H1 (cell line): ENCODE data around the gene SLX4IP. TPM values are rescaled to one million over a fixed set of nuclear protein-coding genes. Genes with fewer than 3 reads are reported as not detected.

Source experiments
- CTCF ChIA-PET: fragments of 300-600 bp; sonication (Branson Sonifier 250); formaldehyde crosslinking; loops from one replicate; lab custom pipeline; 2021; ENCODE audit not compliant: partially characterized antibody; lab: Charles Lee
- POLR2A ChIA-PET: fragments of 300-600 bp; sonication (Branson Sonifier 250); formaldehyde crosslinking; loops from one replicate; lab custom pipeline; 2021; ENCODE audit warnings: inconsistent platforms; ENCODE audit not compliant: partially characterized antibody; lab: Charles Lee
- DNase-seq, 2 experiments: peaks; one replicate each; pipeline versions ENCODE4 v3.0.0 to v3.0.0-alpha.2; 2010 to 2022; ENCODE audit warnings: low spot score in 2 of 2, low read depth in 1 of 2, mixed read lengths in 1 of 2
- FAIRE-seq: peaks from 2 replicates; lab custom pipeline; 2011; peaks lifted over from hg19 to GRCh38; lab: Jason Lieb, UNC
- H2AFZ ChIP-seq: 2 replicates; pipeline ENCODE4 v1.8.1; 2012; ENCODE audit warnings: low read length, inconsistent platforms
- H2AK5ac ChIP-seq: 2 replicates; pipeline ENCODE4 v1.6.1; 2013; ENCODE audit warnings: low read depth, low read length
- H2BK120ac ChIP-seq: replicated peaks from 2 replicates; pipeline ENCODE3; 2013; ENCODE audit warnings: low read depth, low read length, inconsistent platforms
- H2BK12ac ChIP-seq: 2 replicates; pipeline ENCODE4 v1.6.1; 2013; ENCODE audit warnings: low read depth, low read length
- H2BK15ac ChIP-seq: 2 replicates; pipeline ENCODE4 v1.6.1; 2013; ENCODE audit warnings: low read length
- H2BK20ac ChIP-seq: 2 replicates; pipeline ENCODE4 v1.6.1; 2013; ENCODE audit warnings: low read length
- H2BK5ac ChIP-seq: 2 replicates; pipeline ENCODE4 v1.6.1; 2013; ENCODE audit warnings: low read depth, low read length
- H3K14ac ChIP-seq: 2 replicates; pipeline ENCODE4 v1.6.1; 2013; ENCODE audit warnings: inconsistent platforms; ENCODE audit not compliant: insufficient read length
- H3K18ac ChIP-seq: 2 replicates; pipeline ENCODE4 v1.6.1; 2013; ENCODE audit warnings: low read length; ENCODE audit errors: extremely low read depth
- H3K23ac ChIP-seq: 2 replicates; pipeline ENCODE4 v1.6.1; 2013; ENCODE audit warnings: inconsistent platforms; ENCODE audit not compliant: insufficient read length
- H3K23me2 ChIP-seq: 2 replicates; pipeline ENCODE4 v1.6.1; 2013; ENCODE audit warnings: low read depth, low read length
- H3K27ac ChIP-seq: 2 replicates; pipeline ENCODE4 v1.6.1; 2011; ENCODE audit warnings: low read depth, low read length, inconsistent platforms
- H3K27me3 ChIP-seq, 4 experiments: replicated peaks in 1 of 4; 1 replicate in 1 of 4; 2 replicates in 3 of 4; pipeline versions ENCODE4 v1.6.1 to v1.8.1; 2011 to 2013; ENCODE audit warnings: low read length in 3 of 4, mild to moderate bottlenecking in 3 of 4, inconsistent platforms in 2 of 4, mixed read lengths in 2 of 4, moderate library complexity in 1 of 4; ENCODE audit not compliant: control insufficient read depth in 3 of 4, insufficient read depth in 3 of 4; ENCODE audit errors: extremely low read depth in 1 of 4
- H3K36me3 ChIP-seq, 4 experiments: 2 replicates each; pipeline versions ENCODE4 v1.6.1 to v1.8.1; 2011 to 2013; ENCODE audit warnings: mild to moderate bottlenecking in 4 of 4, low read length in 3 of 4, moderate library complexity in 2 of 4, control low read depth in 1 of 4, inconsistent platforms in 1 of 4; ENCODE audit not compliant: insufficient read depth in 4 of 4, control insufficient read depth in 2 of 4
- H3K4ac ChIP-seq: replicated peaks from 2 replicates; pipeline ENCODE3; 2013; ENCODE audit warnings: low read length, low read depth, mixed read lengths, inconsistent platforms; ENCODE audit not compliant: insufficient read length
- H3K4me1 ChIP-seq, 4 experiments: replicated peaks in 1 of 4; 1 replicate in 1 of 4; 2 replicates in 3 of 4; pipeline versions ENCODE4 v1.6.1 to v1.8.1; 2011 to 2013; ENCODE audit warnings: low read length in 3 of 4, inconsistent platforms in 2 of 4, mixed read lengths in 1 of 4; ENCODE audit not compliant: insufficient read depth in 4 of 4, control insufficient read depth in 3 of 4
- H3K4me2 ChIP-seq, 2 experiments: 2 replicates each; pipeline versions ENCODE4 v1.6.1 to v1.8.1; 2011 to 2013; ENCODE audit warnings: low read depth in 2 of 2, low read length in 2 of 2, control low read depth in 1 of 2, inconsistent platforms in 1 of 2, mild to moderate bottlenecking in 1 of 2; ENCODE audit not compliant: insufficient read depth in 1 of 2
- H3K4me3 ChIP-seq, 4 experiments: fragments of 200-600, 300-600 bp in 1 of 4; sonication (generic), shearing (Covaris generic), sonication (Bioruptor Twin) in 1 of 4; 2 replicates each; pipeline versions ENCODE4 v1.5.1 to v1.8.1; 2011 to 2016; ENCODE audit warnings: low read length in 4 of 4, low read depth in 3 of 4, control low read depth in 2 of 4, inconsistent platforms in 2 of 4, mild to moderate bottlenecking in 2 of 4, mixed read lengths in 1 of 4, moderate library complexity in 1 of 4; ENCODE audit not compliant: insufficient read depth in 2 of 4; ENCODE audit errors: extremely low read depth in 1 of 4
- H3K56ac ChIP-seq: replicated peaks from 2 replicates; pipeline ENCODE3; 2013; ENCODE audit warnings: low read depth, mild to moderate bottlenecking, mixed read lengths, low read length, inconsistent platforms; ENCODE audit not compliant: insufficient read length
- H3K79me1 ChIP-seq: 2 replicates; pipeline ENCODE4 v1.6.1; 2013; ENCODE audit warnings: low read depth, low read length, control low read depth
- H3K79me2 ChIP-seq, 2 experiments: 2 replicates each; pipeline versions ENCODE4 v1.6.1 to v1.8.1; 2012 to 2013; ENCODE audit warnings: low read length in 2 of 2, mild to moderate bottlenecking in 2 of 2, inconsistent platforms in 1 of 2; ENCODE audit not compliant: insufficient read depth in 2 of 2, control insufficient read depth in 1 of 2
- H3K9ac ChIP-seq, 4 experiments: replicated peaks in 1 of 4; 1 replicate in 1 of 4; 2 replicates in 3 of 4; pipeline versions ENCODE4 v1.6.1 to v1.8.1; 2011 to 2013; ENCODE audit warnings: low read depth in 3 of 4, low read length in 3 of 4, control low read depth in 2 of 4, mild to moderate bottlenecking in 2 of 4, moderate library complexity in 2 of 4, inconsistent platforms in 1 of 4; ENCODE audit errors: extremely low read depth in 1 of 4
- H3K9me3 ChIP-seq, 2 experiments: 2 replicates each; pipeline versions ENCODE4 v1.6.1 to v1.8.1; 2012 to 2013; ENCODE audit warnings: mild to moderate bottlenecking in 2 of 2, moderate library complexity in 2 of 2, control low read depth in 1 of 2, inconsistent platforms in 1 of 2, low read depth in 1 of 2, low read length in 1 of 2, mixed read lengths in 1 of 2; ENCODE audit not compliant: insufficient read depth in 2 of 2
- H4K20me1 ChIP-seq, 2 experiments: replicated peaks in 1 of 2; 2 replicates each; pipeline versions ENCODE3 to v1.8.1; 2011 to 2013; ENCODE audit warnings: inconsistent platforms in 2 of 2, low read length in 2 of 2, mild to moderate bottlenecking in 1 of 2; ENCODE audit not compliant: insufficient read depth in 2 of 2, control insufficient read depth in 1 of 2
- H4K5ac ChIP-seq: 2 replicates; pipeline ENCODE4 v1.6.1; 2013; ENCODE audit warnings: low read length, low read depth, mixed read lengths, inconsistent platforms; ENCODE audit not compliant: insufficient read length
- H4K8ac ChIP-seq: 2 replicates; pipeline ENCODE4 v1.8.0; 2013; ENCODE audit warnings: mild to moderate bottlenecking, moderate library complexity, low read length, inconsistent platforms; ENCODE audit not compliant: insufficient read depth; ENCODE audit errors: extremely low read depth
- H4K91ac ChIP-seq: replicated peaks from 2 replicates; pipeline ENCODE3; 2013; ENCODE audit warnings: low read length, mixed read lengths, inconsistent platforms; ENCODE audit not compliant: insufficient read length
- CHD1 ChIP-seq: IDR thresholded peaks from 2 replicates; pipeline ENCODE4 v1.6.1; 2012; ENCODE audit warnings: low read depth, low read length, improper control_type of control experiment
- CTBP2 ChIP-seq: IDR thresholded peaks from 2 replicates; pipeline ENCODE4 v1.7.0; 2011; ENCODE audit warnings: borderline replicate concordance, mild to moderate bottlenecking, moderate library complexity, mixed read lengths, low read length; ENCODE audit not compliant: insufficient read depth, insufficient read length
- CTCF ChIP-seq, 3 experiments: IDR thresholded peaks; 1 replicate in 2 of 3; 2 replicates in 1 of 3; pipeline versions ENCODE4 v1.5.1 to v1.6.1; 2011; ENCODE audit warnings: low read length in 3 of 3, mild to moderate bottlenecking in 3 of 3, inconsistent platforms in 2 of 3, low read depth in 1 of 3, moderate library complexity in 1 of 3; ENCODE audit not compliant: insufficient read depth in 1 of 3; ENCODE audit errors: control extremely low read depth in 1 of 3
- E2F6 ChIP-seq: IDR thresholded peaks from 2 replicates; pipeline ENCODE4 v1.6.1; 2012; ENCODE audit warnings: inconsistent platforms
- PHF8 ChIP-seq: fragments of 200-600 bp; sonication (generic); conservative IDR thresholded peaks from 2 replicates; pipeline ENCODE4 v1.7.1; 2012; ENCODE audit warnings: low read depth, mild to moderate bottlenecking, inconsistent platforms, low read length, moderate library complexity
- SIRT6 ChIP-seq: IDR thresholded peaks from one replicate; pipeline ENCODE4 v1.7.1; 2012; ENCODE audit warnings: low read length, inconsistent platforms
- TBP ChIP-seq: IDR thresholded peaks from 2 replicates; pipeline ENCODE4 v1.6.1; 2011; ENCODE audit warnings: low read depth, low read length, improper control_type of control experiment
- YY1 ChIP-seq: IDR thresholded peaks from 2 replicates; pipeline ENCODE4 v1.6.1; 2011; ENCODE audit warnings: low read depth, mild to moderate bottlenecking, low read length
- WGBS, 2 experiments: shearing (Covaris generic) in 1 of 2; methylation state at CpG; one replicate each; pipeline versions ENCODE4 v1.1.6 to v1.1.7; 2013 to 2015; ENCODE audit warnings: low lambda C conversion rate in 2 of 2, mixed read lengths in 2 of 2, inconsistent platforms in 1 of 2, low coverage in 1 of 2, missing lambda C conversion rate in 1 of 2; ENCODE audit not compliant: insufficient replicate concordance in 2 of 2, insufficient coverage in 1 of 2, insufficient read length in 1 of 2; ENCODE audit errors: extremely low coverage in 1 of 2, missing lambda C conversion rate in 1 of 2; 5-methylcytosine and 5-hydroxymethylcytosine counted together
- polyA plus RNA-seq, 7 experiments: library from polyadenylated mRNA; depleted of rRNA in 3 of 7; stranded (reverse) in 5 of 7; unstranded in 2 of 7; fragments of >200 nt in 5 of 7; fragments of 200-250 nt in 2 of 7; gene quantifications; 1 replicate in 5 of 7; 2 replicates in 1 of 7; 4 replicates in 1 of 7; pipeline versions ENCODE4 v1.2.1 to v1.2.3, GENCODE V29; 2011 to 2013; ENCODE audit warnings: missing spikeins in 2 of 7, mixed read lengths in 2 of 7
- total RNA-seq: library from RNA; stranded (reverse); fragmentation: NEBNext Ultra II Directional; extraction: Animal tissue kit (Norgen Biotek cat#: 25700); gene quantifications from 2 replicates; pipeline ENCODE4 v1.2.1, GENCODE V29; 2021

Gene SLX4IP
- total and polyA plus RNA-seq, 2 of the 8 experiments (the other 6 are each of a cell fraction or from before 2014, with no cell fraction given) = 2.4 to 8.7 TPM

GRCh38 chr20:10633718-10634117, 198.6 kb downstream of the SLX4IP start:
- H3K27me3 ChIP-seq = no peaks in the 10 kb centered on the region; a peak in 1 of 7 replicates
- H3K4me2 ChIP-seq = peak overlapping the region in 1 of 2 experiments; percentile 5; a peak in 1 of 4 replicates
- no peaks in the 10 kb centered on the region; the same call in 1 of the 2 replicates for H3K23me2 ChIP-seq
- no peak overlapping the region for H3K18ac ChIP-seq
- ChIA-PET POLR2A (no interaction called here), CTCF (interaction anchor here (1.0 to 8.4 kb wide), 2 partner anchors 16 to 543 kb away, joined by 3 to 55 read pairs; no protein-coding TSS in a partner anchor)
- no peak overlapping the region for H3K27ac ChIP-seq
- H4K5ac ChIP-seq = no peak overlapping the region
- H3K36me3 ChIP-seq = peaks cover 0 to 5% (median 0%) of the 10 kb centered on the region in 4 experiments; a peak in 1 of 8 replicates
- no peak overlapping the region for H3K4me3 ChIP-seq
- no peak overlapping the region for H2AFZ ChIP-seq
- H2BK12ac ChIP-seq = no peak overlapping the region
- 85% methylated on average over 5 of the region's 5 CpGs; no CpG with 5 or more reads in 1 of the 2 experiments for WGBS, 2 experiments
- H4K8ac ChIP-seq = no peak overlapping the region
- H2BK20ac ChIP-seq = no peak overlapping the region
- H4K91ac ChIP-seq = no peak overlapping the region
- no peak for FAIRE-seq
- no peak for TF ChIP-seq E2F6
- no peak for TF ChIP-seq CTBP2
- TF ChIP-seq PHF8 = no peak
- TF ChIP-seq YY1 = no peak
- no peak for TF ChIP-seq TBP
- TF ChIP-seq CHD1 = no peak
- no peak for TF ChIP-seq SIRT6
- TF ChIP-seq CTCF (IDR thresholded peaks at IDR 0.05; ENCODE audit: control extremely low read depth in 1 of 3, insufficient read depth in 1 of 3, low read depth in 1 of 3, low read length in 3 of 3) = 0 out of 4 replicates have a peak, but pooled peaks of 1 of the 3 experiments have one; percentile 2
- H4K20me1 ChIP-seq = no peaks in the 10 kb centered on the region
- H3K79me1 ChIP-seq = peaks cover 3% of the 10 kb centered on the region
- no peak overlapping the region for H3K23ac ChIP-seq
- no peak overlapping the region for H2AK5ac ChIP-seq
- peaks cover 13 to 35% (median 26%) of the 10 kb centered on the region in 4 experiments for H3K4me1 ChIP-seq
- no peak overlapping the region for H2BK15ac ChIP-seq
- H2BK5ac ChIP-seq = no peak overlapping the region
- DNase-seq = no peak
- H3K14ac ChIP-seq = no peak overlapping the region
- no peak overlapping the region for H3K4ac ChIP-seq
- H2BK120ac ChIP-seq = no peak overlapping the region
- no peaks in the 10 kb centered on the region for H3K9me3 ChIP-seq
- no peak overlapping the region for H3K56ac ChIP-seq
- no peak overlapping the region for H3K9ac ChIP-seq
- no peaks in the 10 kb centered on the region for H3K79me2 ChIP-seq
